Measurements from ENCODE around the gene MALT1.

- TF ChIP-seq POLR2A (IDR thresholded peaks at IDR 0.05; ENCODE audit: low read depth, low read length), result peak; percentile 78
- peak; percentile 66 for TF ChIP-seq POLR2AphosphoS5 (IDR thresholded peaks at IDR 0.05; ENCODE audit: low read depth, low read length)
- TF ChIP-seq TAF1 (IDR thresholded peaks at IDR 0.05; ENCODE audit: low read depth, low read length), result peak; percentile 88
These were observed at the start of gene MALT1 for GRCh38 chr18:58671111-58671631.
